Umbilical cord (tissue), 1 donor: Measurements from ENCODE around the gene CDK19. TPM values are rescaled to one million over a fixed set of nuclear protein-coding genes. Genes with fewer than 3 reads are reported as not detected.

Experiments used
- total RNA-seq: library from RNA; depleted of rRNA; stranded (reverse); fragments of >200 nt; gene quantifications from one replicate; pipeline ENCODE4 v1.2.3, GENCODE V29; 2014; ENCODE audit warnings: low replicate concordance; ENCODE audit not compliant: insufficient read depth

CDK19 gene
- total RNA-seq, 1 donor from 2014 or later = 18.8 TPM

Other genes with a start within 250 kb of the CDK19 start
- gene AMD1, start 59.3 kb upstream of the CDK19 start, total RNA-seq = 70.1 TPM
- gene GTF3C6, start 143.2 kb upstream of the CDK19 start, total RNA-seq = 77.0 TPM
- gene RPF2, start 166.6 kb upstream of the CDK19 start, total RNA-seq = 24.8 TPM